Esophagus muscularis mucosa (tissue), 4 donors: ENCODE results near the gene MFN2.

ENCODE experiments used
- CTCF ChIP-seq, 3 experiments: fragments of 200-600 bp in 2 of 3; fragments of 450-650 bp in 1 of 3; sonication (generic) in 2 of 3; IDR thresholded peaks; one replicate each; pipeline ENCODE4 v1.5.1; 2017 to 2019; ENCODE audit warnings: antibody characterized with exemption in 3 of 3, mild to moderate bottlenecking in 2 of 3, moderate library complexity in 1 of 3
- EP300 ChIP-seq: sonication (generic); formaldehyde crosslinking; IDR thresholded peaks from one replicate; pipeline ENCODE4 v1.6.1; 2017; ENCODE audit warnings: antibody characterized with exemption
- POLR2A ChIP-seq: fragments of 450-650 bp; IDR thresholded peaks from one replicate; pipeline ENCODE4 v1.6.1; 2017; ENCODE audit warnings: antibody characterized with exemption, moderate library complexity, mild to moderate bottlenecking, low read depth
- POLR2AphosphoS5 ChIP-seq, 2 donors: sonication (generic); formaldehyde crosslinking; IDR thresholded peaks; one replicate each; pipeline ENCODE4 v1.6.1; 2017; ENCODE audit warnings: antibody characterized with exemption in 2 of 2

DNA sequence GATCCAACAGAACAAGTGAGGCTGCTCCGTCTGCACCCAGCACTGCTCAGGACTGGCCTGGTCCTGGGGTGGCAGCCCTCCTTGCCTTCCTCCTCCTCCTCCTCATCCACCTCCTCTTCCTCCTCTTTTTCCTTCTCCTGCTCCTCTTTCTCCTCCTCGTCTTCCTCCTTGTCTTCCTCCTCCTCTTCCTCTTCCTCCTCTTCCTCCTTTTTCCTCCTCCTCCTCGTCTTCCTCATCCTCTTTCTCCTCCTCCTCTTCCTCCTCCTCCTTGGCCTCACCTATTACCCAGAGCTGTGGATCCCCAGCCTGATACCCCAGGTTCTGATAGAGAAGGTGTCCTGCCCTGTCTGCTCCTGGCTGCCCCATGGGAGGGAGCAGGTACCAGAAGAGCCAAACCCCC lies 16.6 kb upstream of the MFN2 start:
- no peak for TF ChIP-seq POLR2AphosphoS5 (IDR thresholded peaks at IDR 0.05)
- TF ChIP-seq CTCF (IDR thresholded peaks at IDR 0.05): no peak
- no peak for TF ChIP-seq EP300
- TF ChIP-seq POLR2A: no peak
